ENCODE measurements around the gene CA4. TPM values are rescaled to one million over a fixed set of nuclear protein-coding genes. Genes with fewer than 3 reads are reported as not detected.

Gene CA4
- total and polyA plus RNA-seq, 2 of the 8 experiments (the other 6 are each of a cell fraction or from before 2014, with no cell fraction given) = 3.6 to 4.2 TPM

GRCh38 chr17:60130466-60130865 is 19.3 kb upstream of the CA4 start (continued):
- TF ChIP-seq GTF2F1 (IDR thresholded peaks at IDR 0.05; ENCODE audit: borderline replicate concordance, low read depth, low read length) = no peak
- no peak for TF ChIP-seq JUND (IDR thresholded peaks at IDR 0.05; ENCODE audit: low read length)
- TF ChIP-seq CTCF (IDR thresholded peaks at IDR 0.05; ENCODE audit: control extremely low read depth in 1 of 3, insufficient read depth in 1 of 3, low read depth in 1 of 3, low read length in 3 of 3) = no peak
- no peak for TF ChIP-seq CBX5 (IDR thresholded peaks at IDR 0.05; ENCODE audit: low read depth, low read length)
- TF ChIP-seq SAP30 (IDR thresholded peaks at IDR 0.05; ENCODE audit: insufficient read depth, insufficient replicate concordance, low read length) = no peak
- TF ChIP-seq FOSL1 (IDR thresholded peaks at IDR 0.05; ENCODE audit: insufficient read depth, low read depth, low read length) = no peak
- TF ChIP-seq HDAC6 (IDR thresholded peaks at IDR 0.05; ENCODE audit: low read depth, low read length) = no peak
- TF ChIP-seq KDM1A (IDR thresholded peaks at IDR 0.05; ENCODE audit: borderline replicate concordance, low read length) = no peak
